Measurements from ENCODE around the gene PPP1R12C. TPM values are rescaled to one million over a fixed set of nuclear protein-coding genes. Genes with fewer than 3 reads are reported as not detected.

PPP1R12C gene
- total RNA-seq, 1 experiment from 2014 or later = 92.3 TPM

DNA sequence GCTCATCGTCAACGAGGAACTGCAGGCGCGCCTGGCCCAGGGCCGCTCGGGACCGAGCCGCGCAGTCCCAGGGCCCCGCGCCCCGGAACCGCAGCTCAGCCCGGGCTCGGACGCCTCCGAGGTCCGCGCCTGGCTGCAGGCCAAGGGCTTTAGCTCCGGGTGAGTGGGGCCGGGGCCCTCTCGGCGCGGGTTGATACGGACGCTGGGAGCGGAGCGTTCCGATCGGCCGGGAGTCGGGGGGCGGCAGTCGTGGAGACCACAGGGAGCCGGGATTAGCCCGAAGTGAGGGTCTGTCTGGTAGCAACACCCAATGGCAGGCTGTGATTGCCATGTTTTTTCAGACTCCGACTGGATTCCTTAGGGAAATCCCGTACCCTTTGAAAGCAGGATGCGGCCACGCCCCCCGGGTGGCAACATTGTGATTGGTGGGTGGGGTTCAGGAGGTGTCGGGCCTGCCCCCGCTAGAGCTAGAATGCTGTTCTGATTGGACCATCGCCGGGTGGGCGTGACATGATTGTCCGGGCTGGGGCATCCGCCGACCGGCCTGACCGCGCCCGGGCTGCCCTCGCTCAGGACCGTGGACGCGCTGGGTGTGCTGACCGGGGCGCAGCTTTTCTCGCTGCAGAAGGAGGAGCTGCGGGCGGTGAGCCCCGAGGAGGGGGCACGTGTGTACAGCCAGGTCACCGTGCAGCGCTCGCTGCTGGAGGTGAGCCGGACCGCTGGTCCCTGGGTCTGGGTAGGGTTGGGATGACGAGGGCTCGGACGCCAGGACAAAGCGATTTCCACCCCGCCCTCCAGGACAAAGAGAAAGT lies 30.5 kb downstream of the PPP1R12C start (continued):
- TF ChIP-seq, protein P1, sequence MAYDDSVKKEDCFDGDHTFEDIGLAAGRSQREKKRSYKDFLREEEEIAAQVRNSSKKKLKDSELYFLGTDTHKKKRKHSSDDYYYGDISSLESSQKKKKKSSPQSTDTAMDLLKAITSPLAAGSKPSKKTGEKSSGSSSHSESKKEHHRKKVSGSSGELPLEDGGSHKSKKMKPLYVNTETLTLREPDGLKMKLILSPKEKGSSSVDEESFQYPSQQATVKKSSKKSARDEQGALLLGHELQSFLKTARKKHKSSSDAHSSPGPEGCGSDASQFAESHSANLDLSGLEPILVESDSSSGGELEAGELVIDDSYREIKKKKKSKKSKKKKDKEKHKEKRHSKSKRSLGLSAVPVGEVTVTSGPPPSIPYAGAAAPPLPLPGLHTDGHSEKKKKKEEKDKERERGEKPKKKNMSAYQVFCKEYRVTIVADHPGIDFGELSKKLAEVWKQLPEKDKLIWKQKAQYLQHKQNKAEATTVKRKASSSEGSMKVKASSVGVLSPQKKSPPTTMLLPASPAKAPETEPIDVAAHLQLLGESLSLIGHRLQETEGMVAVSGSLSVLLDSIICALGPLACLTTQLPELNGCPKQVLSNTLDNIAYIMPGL (CRISPR knock-in tag; IDR thresholded peaks at IDR 0.05) = peak; percentile 19; the same call in 1 of the 2 replicates
- 0 out of 2 replicates have a peak, but pooled peaks have one; percentile 54 for TF ChIP-seq ZNF232 (CRISPR knock-in tag; IDR thresholded peaks at IDR 0.05)
- peak; percentile 38; the same call in 1 of the 2 replicates for TF ChIP-seq ETV6 (CRISPR knock-in tag; IDR thresholded peaks at IDR 0.05)
- TF ChIP-seq ZNF138 (CRISPR knock-in tag; conservative IDR thresholded peaks at IDR 0.05) = peak; percentile 58; the same call in 1 of the 2 replicates
- TF ChIP-seq, protein P2, sequence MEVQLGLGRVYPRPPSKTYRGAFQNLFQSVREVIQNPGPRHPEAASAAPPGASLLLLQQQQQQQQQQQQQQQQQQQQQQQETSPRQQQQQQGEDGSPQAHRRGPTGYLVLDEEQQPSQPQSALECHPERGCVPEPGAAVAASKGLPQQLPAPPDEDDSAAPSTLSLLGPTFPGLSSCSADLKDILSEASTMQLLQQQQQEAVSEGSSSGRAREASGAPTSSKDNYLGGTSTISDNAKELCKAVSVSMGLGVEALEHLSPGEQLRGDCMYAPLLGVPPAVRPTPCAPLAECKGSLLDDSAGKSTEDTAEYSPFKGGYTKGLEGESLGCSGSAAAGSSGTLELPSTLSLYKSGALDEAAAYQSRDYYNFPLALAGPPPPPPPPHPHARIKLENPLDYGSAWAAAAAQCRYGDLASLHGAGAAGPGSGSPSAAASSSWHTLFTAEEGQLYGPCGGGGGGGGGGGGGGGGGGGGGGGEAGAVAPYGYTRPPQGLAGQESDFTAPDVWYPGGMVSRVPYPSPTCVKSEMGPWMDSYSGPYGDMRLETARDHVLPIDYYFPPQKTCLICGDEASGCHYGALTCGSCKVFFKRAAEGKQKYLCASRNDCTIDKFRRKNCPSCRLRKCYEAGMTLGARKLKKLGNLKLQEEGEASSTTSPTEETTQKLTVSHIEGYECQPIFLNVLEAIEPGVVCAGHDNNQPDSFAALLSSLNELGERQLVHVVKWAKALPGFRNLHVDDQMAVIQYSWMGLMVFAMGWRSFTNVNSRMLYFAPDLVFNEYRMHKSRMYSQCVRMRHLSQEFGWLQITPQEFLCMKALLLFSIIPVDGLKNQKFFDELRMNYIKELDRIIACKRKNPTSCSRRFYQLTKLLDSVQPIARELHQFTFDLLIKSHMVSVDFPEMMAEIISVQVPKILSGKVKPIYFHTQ (CRISPR knock-in tag; IDR thresholded peaks at IDR 0.05) = no peak
- TF ChIP-seq, protein P3, sequence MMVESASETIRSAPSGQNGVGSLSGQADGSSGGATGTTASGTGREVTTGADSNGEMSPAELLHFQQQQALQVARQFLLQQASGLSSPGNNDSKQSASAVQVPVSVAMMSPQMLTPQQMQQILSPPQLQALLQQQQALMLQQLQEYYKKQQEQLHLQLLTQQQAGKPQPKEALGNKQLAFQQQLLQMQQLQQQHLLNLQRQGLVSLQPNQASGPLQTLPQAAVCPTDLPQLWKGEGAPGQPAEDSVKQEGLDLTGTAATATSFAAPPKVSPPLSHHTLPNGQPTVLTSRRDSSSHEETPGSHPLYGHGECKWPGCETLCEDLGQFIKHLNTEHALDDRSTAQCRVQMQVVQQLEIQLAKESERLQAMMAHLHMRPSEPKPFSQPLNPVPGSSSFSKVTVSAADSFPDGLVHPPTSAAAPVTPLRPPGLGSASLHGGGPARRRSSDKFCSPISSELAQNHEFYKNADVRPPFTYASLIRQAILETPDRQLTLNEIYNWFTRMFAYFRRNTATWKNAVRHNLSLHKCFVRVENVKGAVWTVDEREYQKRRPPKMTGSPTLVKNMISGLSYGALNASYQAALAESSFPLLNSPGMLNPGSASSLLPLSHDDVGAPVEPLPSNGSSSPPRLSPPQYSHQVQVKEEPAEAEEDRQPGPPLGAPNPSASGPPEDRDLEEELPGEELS (CRISPR knock-in tag; IDR thresholded peaks at IDR 0.05) = no peak
- TF ChIP-seq FOXP1 (CRISPR knock-in tag; IDR thresholded peaks at IDR 0.05; ENCODE audit: borderline replicate concordance) = peak; percentile 27; the same call in 1 of the 2 replicates
- TF ChIP-seq ZNF416 (CRISPR knock-in tag; IDR thresholded peaks at IDR 0.05) = 0 out of 2 replicates have a peak, but pooled peaks have one; percentile 16
- TF ChIP-seq, protein P4, sequence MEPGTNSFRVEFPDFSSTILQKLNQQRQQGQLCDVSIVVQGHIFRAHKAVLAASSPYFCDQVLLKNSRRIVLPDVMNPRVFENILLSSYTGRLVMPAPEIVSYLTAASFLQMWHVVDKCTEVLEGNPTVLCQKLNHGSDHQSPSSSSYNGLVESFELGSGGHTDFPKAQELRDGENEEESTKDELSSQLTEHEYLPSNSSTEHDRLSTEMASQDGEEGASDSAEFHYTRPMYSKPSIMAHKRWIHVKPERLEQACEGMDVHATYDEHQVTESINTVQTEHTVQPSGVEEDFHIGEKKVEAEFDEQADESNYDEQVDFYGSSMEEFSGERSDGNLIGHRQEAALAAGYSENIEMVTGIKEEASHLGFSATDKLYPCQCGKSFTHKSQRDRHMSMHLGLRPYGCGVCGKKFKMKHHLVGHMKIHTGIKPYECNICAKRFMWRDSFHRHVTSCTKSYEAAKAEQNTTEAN (CRISPR knock-in tag; IDR thresholded peaks at IDR 0.05) = 0 out of 2 replicates have a peak, but pooled peaks have one; percentile 19
- TF ChIP-seq, protein P5, sequence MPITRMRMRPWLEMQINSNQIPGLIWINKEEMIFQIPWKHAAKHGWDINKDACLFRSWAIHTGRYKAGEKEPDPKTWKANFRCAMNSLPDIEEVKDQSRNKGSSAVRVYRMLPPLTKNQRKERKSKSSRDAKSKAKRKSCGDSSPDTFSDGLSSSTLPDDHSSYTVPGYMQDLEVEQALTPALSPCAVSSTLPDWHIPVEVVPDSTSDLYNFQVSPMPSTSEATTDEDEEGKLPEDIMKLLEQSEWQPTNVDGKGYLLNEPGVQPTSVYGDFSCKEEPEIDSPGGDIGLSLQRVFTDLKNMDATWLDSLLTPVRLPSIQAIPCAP (CRISPR knock-in tag; IDR thresholded peaks at IDR 0.05) = no peak
- no peak for TF ChIP-seq JUN (CRISPR knock-in tag; IDR thresholded peaks at IDR 0.05)
- no peak for TF ChIP-seq MXD4 (CRISPR knock-in tag; IDR thresholded peaks at IDR 0.05; ENCODE audit: borderline replicate concordance)
- TF ChIP-seq NFYB (CRISPR knock-in tag; conservative IDR thresholded peaks at IDR 0.05; ENCODE audit: low read depth) = peak; percentile 67
- no peak for TF ChIP-seq CBFB (CRISPR knock-in tag; IDR thresholded peaks at IDR 0.05; ENCODE audit: low read depth)
- TF ChIP-seq, protein P6, sequence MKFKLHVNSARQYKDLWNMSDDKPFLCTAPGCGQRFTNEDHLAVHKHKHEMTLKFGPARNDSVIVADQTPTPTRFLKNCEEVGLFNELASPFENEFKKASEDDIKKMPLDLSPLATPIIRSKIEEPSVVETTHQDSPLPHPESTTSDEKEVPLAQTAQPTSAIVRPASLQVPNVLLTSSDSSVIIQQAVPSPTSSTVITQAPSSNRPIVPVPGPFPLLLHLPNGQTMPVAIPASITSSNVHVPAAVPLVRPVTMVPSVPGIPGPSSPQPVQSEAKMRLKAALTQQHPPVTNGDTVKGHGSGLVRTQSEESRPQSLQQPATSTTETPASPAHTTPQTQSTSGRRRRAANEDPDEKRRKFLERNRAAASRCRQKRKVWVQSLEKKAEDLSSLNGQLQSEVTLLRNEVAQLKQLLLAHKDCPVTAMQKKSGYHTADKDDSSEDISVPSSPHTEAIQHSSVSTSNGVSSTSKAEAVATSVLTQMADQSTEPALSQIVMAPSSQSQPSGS (CRISPR knock-in tag; IDR thresholded peaks at IDR 0.05; ENCODE audit: borderline replicate concordance, low read depth) = no peak
- TF ChIP-seq, protein P7, sequence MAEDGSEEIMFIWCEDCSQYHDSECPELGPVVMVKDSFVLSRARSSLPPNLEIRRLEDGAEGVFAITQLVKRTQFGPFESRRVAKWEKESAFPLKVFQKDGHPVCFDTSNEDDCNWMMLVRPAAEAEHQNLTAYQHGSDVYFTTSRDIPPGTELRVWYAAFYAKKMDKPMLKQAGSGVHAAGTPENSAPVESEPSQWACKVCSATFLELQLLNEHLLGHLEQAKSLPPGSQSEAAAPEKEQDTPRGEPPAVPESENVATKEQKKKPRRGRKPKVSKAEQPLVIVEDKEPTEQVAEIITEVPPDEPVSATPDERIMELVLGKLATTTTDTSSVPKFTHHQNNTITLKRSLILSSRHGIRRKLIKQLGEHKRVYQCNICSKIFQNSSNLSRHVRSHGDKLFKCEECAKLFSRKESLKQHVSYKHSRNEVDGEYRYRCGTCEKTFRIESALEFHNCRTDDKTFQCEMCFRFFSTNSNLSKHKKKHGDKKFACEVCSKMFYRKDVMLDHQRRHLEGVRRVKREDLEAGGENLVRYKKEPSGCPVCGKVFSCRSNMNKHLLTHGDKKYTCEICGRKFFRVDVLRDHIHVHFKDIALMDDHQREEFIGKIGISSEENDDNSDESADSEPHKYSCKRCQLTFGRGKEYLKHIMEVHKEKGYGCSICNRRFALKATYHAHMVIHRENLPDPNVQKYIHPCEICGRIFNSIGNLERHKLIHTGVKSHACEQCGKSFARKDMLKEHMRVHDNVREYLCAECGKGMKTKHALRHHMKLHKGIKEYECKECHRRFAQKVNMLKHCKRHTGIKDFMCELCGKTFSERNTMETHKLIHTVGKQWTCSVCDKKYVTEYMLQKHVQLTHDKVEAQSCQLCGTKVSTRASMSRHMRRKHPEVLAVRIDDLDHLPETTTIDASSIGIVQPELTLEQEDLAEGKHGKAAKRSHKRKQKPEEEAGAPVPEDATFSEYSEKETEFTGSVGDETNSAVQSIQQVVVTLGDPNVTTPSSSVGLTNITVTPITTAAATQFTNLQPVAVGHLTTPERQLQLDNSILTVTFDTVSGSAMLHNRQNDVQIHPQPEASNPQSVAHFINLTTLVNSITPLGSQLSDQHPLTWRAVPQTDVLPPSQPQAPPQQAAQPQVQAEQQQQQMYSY (CRISPR knock-in tag; IDR thresholded peaks at IDR 0.05) = peak; percentile 11

Measured in WTC11 (cell line).